Measurements from ENCODE around the gene CUTA.

The CUTA gene

GRCh38 chr6:33438978-33439594, 21.2 kb upstream of the CUTA start:
- DNase-seq, result no peak

GRCh38 chr6:33437666-33438065, 19.8 kb upstream of the CUTA start:
- no peak for DNase-seq

GRCh38 chr6:33434961-33435360, 17.1 kb upstream of the CUTA start:
- no peak for DNase-seq

DNA sequence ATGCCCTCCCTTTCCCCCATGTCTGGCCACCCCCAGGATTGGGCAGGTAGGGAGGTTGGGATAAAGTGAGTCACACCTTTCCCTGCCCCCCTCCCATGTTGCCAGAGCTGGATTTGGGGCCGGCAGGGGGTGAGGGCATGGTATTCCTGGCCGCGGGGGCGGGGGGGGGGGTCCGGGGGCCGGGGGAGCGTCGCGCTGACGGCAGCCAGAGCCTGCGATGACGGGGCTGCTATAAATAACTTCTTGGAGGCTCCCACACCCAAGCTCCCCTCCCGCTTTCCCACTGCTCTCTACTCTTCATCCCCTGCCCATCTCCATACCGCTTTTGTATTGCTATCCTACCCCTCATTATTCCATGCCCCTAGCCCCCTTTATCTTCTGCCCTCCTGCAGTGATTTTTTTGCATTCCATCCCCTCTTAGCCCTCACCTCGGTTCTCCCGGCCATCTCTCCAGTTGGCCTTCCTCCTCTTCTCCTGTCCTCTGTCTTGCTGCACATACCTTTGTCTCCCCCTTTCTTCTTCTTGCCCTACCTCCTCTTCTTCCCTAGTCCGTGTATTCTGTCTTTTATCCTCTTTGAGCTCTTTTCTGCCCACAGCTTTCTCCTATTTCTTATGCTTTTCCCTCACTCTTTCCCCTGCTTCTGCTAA, 15.8 kb upstream of the CUTA start:
- no peak for DNase-seq

DNA sequence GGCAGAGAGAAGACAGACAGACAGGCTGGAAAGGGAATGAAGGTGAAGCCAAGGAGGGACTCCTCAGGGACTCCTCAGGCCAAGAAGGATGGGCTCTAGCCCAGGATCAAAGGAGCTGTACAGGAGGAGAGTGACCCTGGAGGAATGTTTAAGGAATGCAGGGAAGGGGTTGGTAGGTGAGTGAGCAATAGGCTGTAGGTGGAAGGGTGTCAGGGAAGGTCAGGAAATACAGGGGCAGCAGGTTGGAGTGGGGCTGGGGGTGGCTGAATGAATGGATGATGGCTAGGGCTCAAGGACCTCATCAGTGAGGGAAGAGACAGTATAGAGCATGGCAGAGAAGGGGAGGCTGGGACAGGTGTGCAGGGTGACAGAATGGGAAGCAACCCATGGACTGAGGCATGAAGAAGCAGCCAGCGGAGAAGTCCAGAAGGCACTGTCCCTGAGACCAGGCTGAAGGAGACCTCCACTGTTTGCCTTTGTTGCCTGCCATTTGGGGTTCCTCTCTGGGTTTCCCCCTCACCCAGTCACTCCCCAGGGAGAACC, 15.2 kb upstream of the CUTA start:
- DNase-seq, result no peak

GRCh38 chr6:33432546-33432945, 14.6 kb upstream of the CUTA start:
- DNase-seq, result no peak

GRCh38 chr6:33431880-33432541, 14.1 kb upstream of the CUTA start:
- no peak for DNase-seq

GRCh38 chr6:33430991-33431879, 13.3 kb upstream of the CUTA start:
- peak; percentile 33 to 63 for DNase-seq

DNA sequence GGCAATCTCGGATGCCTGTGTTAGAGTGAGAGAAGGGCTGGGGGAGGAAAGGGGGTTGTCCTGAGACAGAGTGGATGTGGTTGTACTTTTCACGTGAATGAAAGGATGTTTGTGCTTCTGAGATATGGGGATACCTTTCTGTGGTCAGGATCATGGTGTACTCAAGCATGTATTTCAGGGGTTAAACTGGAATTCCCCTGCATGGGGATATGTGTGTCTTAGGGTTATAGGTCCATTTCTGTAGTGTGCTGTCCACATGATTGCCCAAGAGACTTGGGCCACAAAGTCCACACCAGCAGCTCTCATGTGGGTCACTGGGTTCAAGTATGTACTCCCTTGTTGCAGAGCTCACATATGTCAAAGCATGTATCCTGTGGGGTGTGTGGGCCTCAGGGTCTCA, 12.4 kb upstream of the CUTA start:
- no peak for DNase-seq

- DNase-seq, result no peak
Measured at GRCh38 chr6:33429750-33430052, 11.8 kb upstream of the CUTA start.

DNA sequence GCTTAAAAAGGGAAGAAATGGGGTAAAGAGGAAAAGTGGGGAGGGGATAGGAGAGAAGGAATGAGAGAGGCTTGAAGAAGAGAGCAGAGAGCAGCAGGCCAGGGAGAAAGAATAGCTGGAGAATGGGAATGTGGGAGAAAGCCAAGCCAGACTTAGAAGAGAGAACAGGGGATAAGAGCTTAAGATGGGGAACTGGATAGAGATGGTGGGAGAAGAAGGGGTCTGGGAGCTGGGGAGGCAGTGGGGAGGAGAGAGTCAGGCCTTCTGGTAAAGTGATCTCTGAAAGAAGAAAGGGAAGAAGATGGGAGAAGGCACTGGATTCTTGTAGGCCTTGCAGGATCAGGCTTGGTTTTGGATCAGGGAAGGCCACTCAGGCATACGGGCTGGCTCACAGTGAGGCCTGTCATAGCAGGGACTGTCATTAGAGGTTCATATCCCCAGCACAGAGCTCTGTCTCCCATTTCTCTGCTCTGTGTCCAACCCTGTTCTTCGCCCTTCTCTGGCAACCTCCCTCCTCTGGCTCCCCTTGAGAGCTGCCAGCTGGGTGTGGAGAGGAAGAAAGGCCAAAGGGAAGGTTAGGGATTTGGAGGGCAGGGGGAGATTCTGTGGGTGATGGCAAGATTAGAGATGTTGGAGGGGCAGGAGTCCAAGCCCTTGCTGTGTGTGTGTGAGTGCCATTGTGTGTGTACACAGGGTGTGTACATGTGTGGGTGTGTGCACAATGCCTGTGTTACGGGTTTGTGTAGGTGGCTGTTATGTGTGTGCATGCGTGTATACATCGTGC, 11.3 kb upstream of the CUTA start:
- DNase-seq, result no peak

DNA sequence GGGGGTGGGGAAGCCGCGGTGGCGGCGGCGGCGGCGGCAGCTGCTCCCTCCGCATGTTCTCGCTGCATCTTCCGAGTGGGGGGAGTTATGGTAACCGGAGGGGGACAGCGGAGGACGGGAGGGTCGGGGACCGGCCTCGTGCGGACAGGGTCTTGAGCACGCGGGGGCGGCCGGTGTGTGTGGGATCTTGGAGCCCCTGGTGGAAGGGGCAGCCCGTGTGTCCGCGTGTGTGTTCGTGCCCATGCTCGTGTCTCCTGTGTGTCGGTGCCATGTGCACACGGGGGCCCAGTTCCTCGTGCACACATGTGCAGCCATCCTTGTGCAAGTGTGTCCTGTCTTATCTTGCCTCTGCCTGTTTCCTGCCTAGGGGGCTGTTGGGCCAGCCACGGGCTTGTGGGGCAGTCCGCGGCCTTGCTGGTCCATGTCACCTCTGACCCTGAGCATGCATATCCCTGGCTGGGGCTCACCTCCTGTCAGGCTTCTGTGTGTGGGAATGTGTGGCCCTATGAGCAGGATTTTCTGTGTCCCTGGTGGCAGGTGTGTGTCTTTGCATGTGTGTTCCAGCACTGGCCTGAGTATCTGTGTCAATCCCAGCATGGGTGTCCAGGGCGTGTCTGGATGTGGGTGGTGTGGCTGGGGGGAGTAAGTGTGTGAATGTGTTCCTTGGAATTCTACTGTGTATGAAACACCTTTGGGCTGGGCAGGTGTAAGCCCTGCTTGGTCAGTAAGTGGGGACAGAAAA, 10.5 kb upstream of the CUTA start:
- DNase-seq, result peak in 1 of 2 experiments; percentile 39

DNA sequence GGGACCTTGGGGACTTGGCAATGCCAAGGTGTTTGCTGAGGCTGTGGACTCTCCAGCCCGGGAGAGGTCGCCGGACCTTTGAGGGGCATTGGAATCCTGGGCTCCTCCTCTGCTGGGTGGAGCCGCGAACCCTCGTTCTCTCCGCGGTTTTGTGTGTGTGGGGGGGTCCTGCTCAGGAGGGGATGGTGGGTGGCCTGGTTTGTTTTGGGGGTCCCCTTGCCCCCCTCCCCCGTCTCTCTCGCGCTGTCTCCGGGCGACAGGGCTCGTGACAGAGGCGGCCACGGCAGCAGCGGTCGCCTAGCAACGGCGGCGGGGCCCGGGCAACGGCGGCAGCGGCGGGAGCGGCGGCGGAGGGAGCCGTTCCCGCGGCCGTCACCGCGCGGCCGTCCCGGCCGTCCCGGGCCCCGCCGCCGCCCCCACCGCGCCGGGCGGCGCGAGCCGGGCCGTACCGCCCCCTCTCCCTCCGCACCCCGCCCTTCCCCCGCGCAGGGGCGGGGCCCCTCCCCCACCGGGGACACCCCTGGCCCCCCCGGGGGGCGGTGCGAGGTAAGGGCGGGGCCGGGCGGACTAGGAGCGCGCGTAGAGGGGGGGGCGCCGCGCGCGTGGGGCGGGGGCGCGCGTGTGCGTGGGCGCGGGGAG, 9.8 kb upstream of the CUTA start:
- DNase-seq, result peak in 1 of 2 experiments; percentile 27

DNA sequence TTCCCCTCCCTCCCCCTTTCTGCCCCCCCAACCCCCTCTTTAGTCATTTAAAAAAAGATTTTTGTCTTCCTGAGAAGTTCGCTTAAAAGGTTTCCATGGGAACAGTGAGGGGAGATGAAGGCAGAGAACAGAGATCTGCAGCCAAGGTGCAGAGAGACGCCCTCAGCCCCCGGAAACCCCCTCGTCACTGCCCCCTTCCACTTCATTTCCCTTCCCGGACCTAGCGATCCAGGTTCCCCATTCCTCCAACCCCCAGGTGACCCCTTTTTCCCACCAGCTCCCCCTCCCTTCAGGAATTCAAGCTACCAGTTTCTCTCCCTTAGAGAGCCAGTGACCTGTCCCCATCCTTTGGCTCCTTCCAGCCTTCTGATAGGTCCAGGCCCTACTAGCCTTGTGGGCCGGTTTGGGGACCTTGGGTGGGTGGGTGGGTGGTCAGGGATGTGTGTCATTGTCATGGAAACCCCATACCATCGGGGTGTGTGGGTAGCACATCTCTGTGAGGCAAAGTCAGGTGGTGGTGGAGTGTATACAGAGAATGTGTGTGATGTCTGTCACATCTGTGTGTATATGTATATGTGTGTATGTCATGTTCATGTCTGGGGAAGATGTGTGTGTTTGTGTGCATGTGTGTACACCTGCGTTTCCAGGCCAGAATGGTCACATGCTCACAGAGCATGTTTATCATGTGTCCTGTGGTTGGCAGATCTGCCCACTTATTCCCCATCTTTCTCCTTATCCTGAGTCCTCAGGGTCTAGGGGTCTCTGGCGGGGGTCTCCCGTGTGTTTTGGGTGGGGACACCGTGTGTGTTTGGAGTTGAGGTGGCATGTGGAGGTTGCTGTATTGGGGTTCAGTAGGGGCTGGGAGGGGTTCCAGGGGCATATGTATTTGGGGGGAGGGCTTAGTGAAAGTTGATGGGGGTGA, 8.9 kb upstream of the CUTA start:
- DNase-seq, result no peak

DNA sequence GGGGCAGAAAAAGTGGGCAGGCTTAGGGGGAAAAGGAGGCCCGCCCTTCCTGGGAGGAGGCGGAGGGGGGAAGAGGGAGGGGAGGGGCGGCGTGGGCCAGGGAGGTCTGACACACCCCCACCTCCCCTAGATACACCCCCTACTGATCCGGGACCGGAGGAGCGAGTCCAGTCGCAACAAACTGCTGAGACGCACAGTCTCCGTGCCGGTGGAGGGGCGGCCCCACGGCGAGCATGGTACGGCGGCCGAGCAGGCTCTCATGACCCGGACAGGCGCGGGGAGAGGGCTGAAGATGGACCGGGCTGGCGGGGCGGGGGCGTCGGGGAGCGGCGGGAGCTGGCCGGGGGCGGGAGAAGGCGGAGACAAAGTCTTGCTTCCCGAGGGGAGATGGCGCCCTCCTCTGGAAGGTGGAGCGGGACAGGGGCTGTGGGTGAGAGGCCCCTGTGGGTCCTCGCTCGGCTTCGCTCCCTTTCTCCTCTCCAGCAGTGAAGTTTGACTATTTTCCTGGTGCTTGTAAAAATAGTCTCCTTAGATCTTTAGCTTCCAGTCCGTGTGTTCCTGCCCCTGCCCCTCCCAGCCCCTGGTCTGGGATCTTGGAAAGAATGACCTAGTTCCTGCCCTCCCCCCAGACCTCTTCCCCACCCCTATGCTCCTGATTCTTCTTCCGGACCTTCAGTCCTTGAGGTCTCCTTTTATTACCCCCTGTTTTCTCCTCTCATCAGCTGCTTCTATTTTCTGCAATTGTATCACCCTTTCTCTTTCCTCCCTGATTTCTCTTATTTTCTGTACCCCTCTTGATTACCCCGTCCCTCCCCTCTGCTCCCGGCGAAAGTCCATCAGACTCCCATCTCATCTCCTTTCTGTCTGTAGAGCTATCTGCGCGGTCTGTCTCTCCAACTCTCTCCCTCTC, 8.0 kb upstream of the CUTA start:
- DNase-seq, result peak; percentile 61 to 73

DNA sequence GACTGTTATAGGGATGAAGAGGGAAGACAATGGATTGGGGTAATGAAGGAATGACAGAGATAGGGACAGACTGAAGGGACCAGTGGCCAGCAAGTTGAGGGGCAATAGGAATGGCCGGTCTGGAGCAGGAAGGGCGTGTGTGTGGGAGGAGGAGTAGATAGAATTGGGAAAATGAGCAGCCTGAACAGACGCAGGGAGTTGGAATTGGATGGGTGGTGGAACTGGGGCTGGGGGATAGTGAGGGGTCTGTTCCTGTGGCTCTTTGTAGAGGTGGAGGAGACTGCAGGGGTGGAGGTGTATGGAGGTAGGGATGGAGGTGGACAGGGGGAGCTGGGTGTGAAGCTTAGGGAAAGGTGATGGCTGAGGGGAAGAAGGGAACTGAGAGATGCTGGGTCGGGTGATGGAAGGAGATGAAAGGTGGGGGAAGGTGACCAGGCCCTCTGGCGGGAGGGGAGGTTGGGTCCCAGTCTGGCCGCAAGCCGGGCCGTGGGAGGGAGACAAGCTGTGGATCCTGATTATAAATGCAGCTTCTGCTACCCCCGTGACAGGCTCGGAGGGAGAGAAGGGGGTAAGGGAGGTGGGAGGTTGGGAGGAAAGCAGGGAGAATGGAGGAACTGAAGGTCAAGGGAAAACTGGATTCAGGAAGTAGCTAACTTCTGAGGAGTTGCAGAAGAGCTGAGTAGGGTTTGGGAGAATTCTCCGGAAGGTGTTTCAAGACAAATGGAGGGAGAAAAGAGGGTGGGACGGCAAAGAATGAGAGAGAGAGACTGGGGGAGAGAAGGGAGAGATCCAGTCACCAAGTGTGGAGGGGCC, 7.2 kb upstream of the CUTA start:
- DNase-seq, result no peak

DNA sequence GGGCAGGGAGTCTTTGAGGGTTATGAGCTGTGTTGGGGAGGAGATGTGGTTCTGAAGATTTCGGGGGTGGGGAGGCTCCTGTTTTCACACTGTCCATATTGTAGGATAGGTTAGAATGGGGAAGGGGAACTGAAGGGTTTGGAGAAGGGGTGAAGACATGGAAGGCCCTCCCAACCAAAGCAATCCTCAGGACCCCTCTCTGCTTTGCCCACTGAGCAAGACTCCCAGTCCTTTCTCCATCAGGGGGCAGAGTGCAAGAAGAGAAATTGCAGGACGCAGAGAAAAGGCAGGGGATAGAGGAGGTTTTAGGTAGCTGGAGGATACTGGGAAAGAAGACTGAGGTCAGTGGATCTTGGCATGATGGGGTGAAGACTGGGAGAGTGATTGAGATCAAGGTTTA, 5.9 kb upstream of the CUTA start:
- DNase-seq, result no peak

GRCh38 chr6:33421344-33421643, 3.4 kb upstream of the CUTA start:
- no peak for DNase-seq

All from NCI-H2081 (cell line).